ENCODE data around the gene UNC13A.

DNA sequence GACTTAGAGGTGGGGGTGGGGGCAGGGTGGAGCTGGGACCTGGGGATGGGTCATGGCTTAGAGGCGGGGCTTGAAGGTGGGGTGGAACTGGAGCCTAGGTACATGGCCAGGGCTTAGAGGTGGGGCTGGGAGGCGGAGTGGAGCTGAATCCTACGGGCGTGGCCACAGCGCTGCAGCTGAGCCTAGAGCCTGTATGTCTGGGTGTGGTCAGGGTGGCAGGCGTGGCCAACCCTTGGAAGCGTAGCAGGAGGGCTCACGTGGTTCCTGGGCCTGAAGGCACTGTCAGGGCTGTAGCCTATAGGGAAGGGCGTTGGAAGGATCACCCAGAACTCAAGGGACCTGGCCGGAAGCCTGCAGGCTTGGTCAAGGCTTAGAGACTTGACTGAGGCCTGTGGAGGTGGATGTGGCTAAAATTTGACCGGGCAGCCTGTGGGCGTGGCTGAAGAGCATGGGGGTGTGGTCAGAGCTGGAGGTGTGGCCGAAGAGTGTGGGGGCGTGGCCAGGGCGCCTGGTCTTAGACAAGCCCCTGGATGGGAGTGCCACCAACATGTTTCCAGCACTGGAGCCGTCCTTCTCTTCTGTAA, 108.4 kb downstream of the UNC13A start:
- TF ChIP-seq CTCF (IDR thresholded peaks at IDR 0.05), result no peak
- TF ChIP-seq POLR2A (IDR thresholded peaks at IDR 0.05), result no peak
